Colonic mucosa (tissue), 4 donors: ENCODE measurements around the gene BLNK. TPM values are rescaled to one million over a fixed set of nuclear protein-coding genes. Genes with fewer than 3 reads are reported as not detected.

Experiments used
- DNase-seq: peaks from one replicate; pipeline ENCODE4 v3.0.0-alpha.2; 2020
- H3K27ac ChIP-seq: fragments of 200-600 bp; one replicate; pipeline ENCODE4 v1.8.0; 2021
- H3K27me3 ChIP-seq: fragments of 200-600 bp; one replicate; pipeline ENCODE4 v1.8.0; 2021
- H3K36me3 ChIP-seq: fragments of 200-600 bp; one replicate; pipeline ENCODE4 v1.8.0; 2021
- H3K4me1 ChIP-seq: fragments of 200-600 bp; one replicate; pipeline ENCODE4 v1.8.0; 2021; ENCODE audit warnings: mild to moderate bottlenecking
- H3K4me3 ChIP-seq: fragments of 200-600 bp; one replicate; pipeline ENCODE4 v1.8.0; 2021
- H3K9ac ChIP-seq, 2 donors: one replicate each; pipeline ENCODE4 v1.7.0; 2013; ENCODE audit warnings: control low read depth in 2 of 2, low read depth in 2 of 2, low read length in 2 of 2
- H3K9me3 ChIP-seq: fragments of 200-600 bp; one replicate; pipeline ENCODE4 v1.8.0; 2021
- intact Hi-C: fragments of 100-400 bp; cut with DNase I; formaldehyde crosslinking; loops from one replicate; pipeline ENCODE4 v1.14.1; 2022
- total RNA-seq, 2 donors: library from RNA; stranded (reverse); fragmentation: NEBNext Ultra II Directional in 1 of 2; extraction: Animal tissue kit (Norgen Biotek cat#: 25700) in 1 of 2; gene quantifications; one replicate each; pipeline ENCODE4 v1.2.1, GENCODE V29; 2021
- TF ChIP-seq, protein P1 (sequence below): fragments of 200-600 bp; IDR thresholded peaks from one replicate; pipeline ENCODE4 v1.8.0; 2022; ENCODE audit warnings: antibody characterized with exemption, mild to moderate bottlenecking
- donor health status: healthy.
- donor health status: DM: no; HTN: no; CAD: no.
- donor health status: DM: no; HTN: no; CAD: no.

Gene BLNK
- total RNA-seq, 2 donors from 2014 or later: 13.5 to 24.0 TPM

DNA sequence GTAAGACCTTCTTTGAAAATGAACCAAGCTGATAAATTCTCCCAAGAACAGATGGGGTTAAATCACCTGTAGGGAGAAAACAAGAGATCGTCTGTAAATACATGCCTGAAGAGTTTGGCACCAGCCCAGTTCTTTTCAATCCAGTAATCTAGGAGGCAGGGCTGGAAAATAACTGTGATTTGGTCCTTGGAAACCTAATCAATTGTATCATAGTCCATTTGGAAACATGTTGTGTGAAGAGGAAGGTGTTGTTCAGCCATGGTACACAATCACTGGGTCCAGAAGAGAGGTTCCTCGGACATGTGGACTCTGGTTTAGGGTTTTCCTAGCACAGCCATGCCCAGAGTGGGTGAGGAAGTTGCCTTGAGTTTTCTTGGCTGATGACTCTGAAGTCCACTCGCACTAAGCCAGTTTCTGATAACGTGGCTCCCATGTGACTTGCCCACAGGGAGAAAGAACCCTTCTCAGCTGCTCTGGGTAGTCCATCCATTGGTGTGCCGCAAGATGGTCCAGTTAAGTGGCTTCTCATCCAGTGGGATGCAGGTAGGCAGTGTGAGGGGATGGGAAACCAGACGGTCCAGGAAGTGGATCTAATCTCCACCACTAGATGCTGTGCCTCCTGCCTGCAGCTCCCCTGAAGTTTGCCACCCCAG is 5.1 kb downstream of the BLNK start:
- TF ChIP-seq, protein P1, sequence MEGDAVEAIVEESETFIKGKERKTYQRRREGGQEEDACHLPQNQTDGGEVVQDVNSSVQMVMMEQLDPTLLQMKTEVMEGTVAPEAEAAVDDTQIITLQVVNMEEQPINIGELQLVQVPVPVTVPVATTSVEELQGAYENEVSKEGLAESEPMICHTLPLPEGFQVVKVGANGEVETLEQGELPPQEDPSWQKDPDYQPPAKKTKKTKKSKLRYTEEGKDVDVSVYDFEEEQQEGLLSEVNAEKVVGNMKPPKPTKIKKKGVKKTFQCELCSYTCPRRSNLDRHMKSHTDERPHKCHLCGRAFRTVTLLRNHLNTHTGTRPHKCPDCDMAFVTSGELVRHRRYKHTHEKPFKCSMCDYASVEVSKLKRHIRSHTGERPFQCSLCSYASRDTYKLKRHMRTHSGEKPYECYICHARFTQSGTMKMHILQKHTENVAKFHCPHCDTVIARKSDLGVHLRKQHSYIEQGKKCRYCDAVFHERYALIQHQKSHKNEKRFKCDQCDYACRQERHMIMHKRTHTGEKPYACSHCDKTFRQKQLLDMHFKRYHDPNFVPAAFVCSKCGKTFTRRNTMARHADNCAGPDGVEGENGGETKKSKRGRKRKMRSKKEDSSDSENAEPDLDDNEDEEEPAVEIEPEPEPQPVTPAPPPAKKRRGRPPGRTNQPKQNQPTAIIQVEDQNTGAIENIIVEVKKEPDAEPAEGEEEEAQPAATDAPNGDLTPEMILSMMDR: no peak
- no peak overlapping the region for H3K9ac ChIP-seq
- peaks cover 4% of the 10 kb centered on the region for H3K4me1 ChIP-seq
- DNase-seq: no peak
- H3K36me3 ChIP-seq: no peaks in the 10 kb centered on the region
- H3K27me3 ChIP-seq: no peaks in the 10 kb centered on the region
- no peak overlapping the region for H3K4me3 ChIP-seq
- H3K27ac ChIP-seq: no peak overlapping the region
- intact Hi-C loops: no loop called here
- no peaks in the 10 kb centered on the region for H3K9me3 ChIP-seq

DNA sequence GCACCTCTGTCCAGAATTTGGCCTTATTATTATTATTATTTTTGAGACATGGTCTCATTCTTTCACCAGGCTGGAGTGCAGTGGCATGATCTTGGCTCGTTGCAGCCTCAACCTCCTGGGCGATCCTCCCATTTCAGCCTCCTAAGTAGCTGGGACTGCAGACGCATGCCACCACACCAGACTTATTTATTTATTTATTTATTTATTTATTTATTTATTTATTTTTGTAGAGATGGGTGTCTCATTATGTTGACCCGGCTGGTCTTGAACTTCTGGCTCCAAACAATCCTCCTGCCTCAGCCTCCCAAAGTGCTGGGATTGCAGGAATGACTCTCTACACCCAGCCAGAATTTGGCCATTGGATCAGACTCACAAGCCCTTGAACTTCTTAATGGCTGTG is 6.4 kb downstream of the BLNK start:
- Histone ChIP-seq H3K9me3 (no peaks in the 10 kb centered on the region), H3K27me3 (no peaks in the 10 kb centered on the region), H3K4me3 (no peak overlapping the region), H3K4me1 (peaks cover 4% of the 10 kb centered on the region), H3K9ac (no peak overlapping the region), H3K27ac (no peak overlapping the region), H3K36me3 (no peaks in the 10 kb centered on the region)
- TF ChIP-seq, protein P1: no peak
- intact Hi-C loops: no loop called here
- DNase-seq: no peak

DNA sequence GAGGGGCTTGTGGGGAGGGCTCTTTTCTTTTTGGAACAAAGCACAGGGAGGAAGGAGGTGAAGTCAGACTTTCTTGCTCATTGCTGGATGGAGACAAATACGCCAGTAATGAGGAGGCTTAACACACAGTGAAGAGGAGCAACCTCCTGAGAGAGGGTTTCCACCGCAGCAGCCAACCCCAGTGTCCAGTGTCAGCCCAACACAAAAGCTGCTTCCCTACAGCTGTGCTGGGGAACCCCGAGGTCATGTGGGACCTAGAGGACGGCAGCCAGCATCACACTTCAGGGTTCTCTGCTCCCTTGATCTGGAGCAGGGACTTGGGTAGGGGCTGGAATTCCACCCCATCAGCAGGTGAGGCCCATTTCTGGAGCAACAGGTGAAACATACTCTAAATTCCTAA is 7.7 kb downstream of the BLNK start:
- DNase-seq: no peak
- Histone ChIP-seq H3K4me3 (no peak overlapping the region), H3K9me3 (no peaks in the 10 kb centered on the region), H3K27me3 (no peaks in the 10 kb centered on the region), H3K27ac (no peak overlapping the region), H3K4me1 (peaks cover 4% of the 10 kb centered on the region), H3K36me3 (no peaks in the 10 kb centered on the region), H3K9ac (peak overlapping the region in 1 of 2 donors; percentile 60)
- intact Hi-C loops: no loop called here
- TF ChIP-seq, protein P1: no peak

DNA sequence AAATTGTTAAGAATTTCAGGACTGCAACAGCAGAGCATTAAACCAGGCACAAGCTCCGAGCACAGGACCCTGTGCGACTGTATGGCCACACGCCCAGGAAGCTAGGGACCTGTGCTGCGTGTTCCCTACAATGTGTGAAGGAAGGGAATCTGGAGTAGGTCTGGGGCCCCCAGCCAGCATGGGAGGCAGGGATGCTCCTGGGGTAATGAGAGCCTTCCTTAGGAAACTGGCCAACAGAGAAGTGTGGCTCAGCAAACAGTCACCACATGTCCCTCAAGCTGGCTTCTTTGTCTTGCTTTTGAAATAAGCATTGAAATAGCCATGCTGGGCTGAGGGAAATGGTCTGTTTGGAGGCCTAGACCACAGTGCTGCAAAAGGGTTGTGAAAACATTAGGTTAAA is 8.2 kb downstream of the BLNK start:
- Histone ChIP-seq H3K4me3 (no peak overlapping the region), H3K9ac (peak overlapping the region in 1 of 2 donors; percentile 60), H3K27me3 (no peaks in the 10 kb centered on the region), H3K4me1 (peaks cover 4% of the 10 kb centered on the region), H3K27ac (no peak overlapping the region), H3K36me3 (no peaks in the 10 kb centered on the region), H3K9me3 (no peaks in the 10 kb centered on the region)
- TF ChIP-seq, protein P1: no peak
- intact Hi-C loops: no loop called here
- no peak for DNase-seq

DNA sequence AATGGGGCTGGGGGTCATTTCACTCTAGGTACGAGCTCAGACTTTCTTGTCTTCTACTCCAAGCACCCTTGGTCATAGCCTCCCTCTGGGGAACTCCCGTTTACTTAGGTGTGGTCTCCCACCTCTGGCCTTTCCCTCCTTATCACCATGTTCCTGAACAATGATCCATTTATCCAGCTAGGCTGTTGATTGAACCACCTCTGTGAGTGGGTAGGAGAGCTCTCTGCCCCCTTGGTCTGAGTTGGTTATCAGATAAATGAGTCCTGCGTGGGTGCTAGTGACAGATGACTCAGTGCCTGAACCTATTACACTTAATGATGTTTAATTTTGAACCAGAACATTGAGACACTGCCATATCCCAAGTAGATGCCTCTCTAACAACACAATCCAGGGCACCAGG is 9.4 kb downstream of the BLNK start:
- H3K4me3 ChIP-seq: no peak overlapping the region
- intact Hi-C loops: no loop called here
- H3K36me3 ChIP-seq: no peaks in the 10 kb centered on the region
- TF ChIP-seq, protein P1: no peak
- peak; percentile 65 for DNase-seq
- H3K9me3 ChIP-seq: no peaks in the 10 kb centered on the region
- peak overlapping the region; percentile 61 for H3K27ac ChIP-seq
- H3K4me1 ChIP-seq: peaks cover 4% of the 10 kb centered on the region
- H3K9ac ChIP-seq: peak overlapping the region in 1 of 2 donors; percentile 52
- H3K27me3 ChIP-seq: no peaks in the 10 kb centered on the region
